HL-60 (cell line): ENCODE data around the gene CEBPB.

Experiments
- GABPA ChIP-seq: IDR thresholded peaks from 2 replicates; pipeline ENCODE4 v1.6.1; 2012; ENCODE audit warnings: low read depth
- POLR2AphosphoS5 ChIP-seq: IDR thresholded peaks from 2 replicates; pipeline ENCODE4 v1.6.1; 2012; ENCODE audit warnings: low read depth
- REST ChIP-seq: IDR thresholded peaks from 2 replicates; pipeline ENCODE4 v1.6.1; 2012; ENCODE audit warnings: low read depth; ENCODE audit not compliant: insufficient replicate concordance
- TF ChIP-seq, protein P1 (sequence below): IDR thresholded peaks from one replicate; pipeline ENCODE4 v1.5.1; 2011; ENCODE audit warnings: low read length, control low read depth, inconsistent platforms; ENCODE audit not compliant: insufficient read depth

GRCh38 chr20:50145566-50145965 lies 45.1 kb upstream of the CEBPB start:
- TF ChIP-seq, protein P1, sequence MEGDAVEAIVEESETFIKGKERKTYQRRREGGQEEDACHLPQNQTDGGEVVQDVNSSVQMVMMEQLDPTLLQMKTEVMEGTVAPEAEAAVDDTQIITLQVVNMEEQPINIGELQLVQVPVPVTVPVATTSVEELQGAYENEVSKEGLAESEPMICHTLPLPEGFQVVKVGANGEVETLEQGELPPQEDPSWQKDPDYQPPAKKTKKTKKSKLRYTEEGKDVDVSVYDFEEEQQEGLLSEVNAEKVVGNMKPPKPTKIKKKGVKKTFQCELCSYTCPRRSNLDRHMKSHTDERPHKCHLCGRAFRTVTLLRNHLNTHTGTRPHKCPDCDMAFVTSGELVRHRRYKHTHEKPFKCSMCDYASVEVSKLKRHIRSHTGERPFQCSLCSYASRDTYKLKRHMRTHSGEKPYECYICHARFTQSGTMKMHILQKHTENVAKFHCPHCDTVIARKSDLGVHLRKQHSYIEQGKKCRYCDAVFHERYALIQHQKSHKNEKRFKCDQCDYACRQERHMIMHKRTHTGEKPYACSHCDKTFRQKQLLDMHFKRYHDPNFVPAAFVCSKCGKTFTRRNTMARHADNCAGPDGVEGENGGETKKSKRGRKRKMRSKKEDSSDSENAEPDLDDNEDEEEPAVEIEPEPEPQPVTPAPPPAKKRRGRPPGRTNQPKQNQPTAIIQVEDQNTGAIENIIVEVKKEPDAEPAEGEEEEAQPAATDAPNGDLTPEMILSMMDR, result no peak
- TF ChIP-seq POLR2AphosphoS5 (no peak), REST (no peak), GABPA (no peak)
